Neuron (in vitro differentiated cells): ENCODE data around the gene EP400.

Experiments used
- H2AFZ ChIP-seq: one replicate; pipeline ENCODE4 v1.6.1; 2013; ENCODE audit warnings: low read depth, mild to moderate bottlenecking, inconsistent platforms, low read length, moderate library complexity
- H3K27me3 ChIP-seq: one replicate; pipeline ENCODE4 v1.6.1; 2013; ENCODE audit warnings: low read length; ENCODE audit not compliant: insufficient read depth
- H3K36me3 ChIP-seq: one replicate; pipeline ENCODE4 v1.6.1; 2013; ENCODE audit warnings: low read length; ENCODE audit not compliant: insufficient read depth
- H3K4me1 ChIP-seq: one replicate; pipeline ENCODE4 v1.6.1; 2013; ENCODE audit warnings: low read length; ENCODE audit not compliant: insufficient read depth
- H3K4me3 ChIP-seq: 2 replicates; pipeline ENCODE4 v1.5.1; 2013; ENCODE audit warnings: mild to moderate bottlenecking, low read length, moderate library complexity
- H3K9me3 ChIP-seq: one replicate; pipeline ENCODE4 v1.6.1; 2013; ENCODE audit warnings: low read length

EP400 gene

GRCh38 chr12:131927110-131928079 is 22.3 kb upstream of the EP400 start:
- peaks cover 19% of the 10 kb centered on the region for H3K36me3 ChIP-seq
- peaks cover 6% of the 10 kb centered on the region for H3K4me1 ChIP-seq
- H3K4me3 ChIP-seq, result no peak overlapping the region
- H2AFZ ChIP-seq, result no peak overlapping the region
- no peaks in the 10 kb centered on the region for H3K27me3 ChIP-seq
- no peaks in the 10 kb centered on the region for H3K9me3 ChIP-seq

- no peaks in the 10 kb centered on the region for H3K27me3 ChIP-seq
- peak overlapping the region; percentile 71 for H3K4me3 ChIP-seq
Observed at GRCh38 chr12:131928080-131928710, 21.5 kb upstream of the EP400 start.

GRCh38 chr12:131928711-131929580 is 20.8 kb upstream of the EP400 start, which contains the start of gene PUS1:
Gene PUS1 (plus strand): TSS chr12:131929276. CDS start chr12:131929723, 447 bp downstream.
- no peaks in the 10 kb centered on the region for H3K27me3 ChIP-seq
- peak within 1 kb of the TSS; percentile 80 for H2AFZ ChIP-seq
- peaks cover 29% of the 10 kb centered on the region for H3K36me3 ChIP-seq
- H3K9me3 ChIP-seq, result no peaks in the 10 kb centered on the region
- peak within 1 kb of the TSS; percentile 78 for H3K4me3 ChIP-seq
- H3K4me1 ChIP-seq, result peaks cover 6% of the 10 kb centered on the region

More at GRCh38 chr12:131928080-131928710, 21.5 kb upstream of the EP400 start:
- H3K4me1 ChIP-seq, result peaks cover 6% of the 10 kb centered on the region
- H3K9me3 ChIP-seq, result no peaks in the 10 kb centered on the region
- peaks cover 23% of the 10 kb centered on the region for H3K36me3 ChIP-seq
- peak overlapping the region; percentile 76 for H2AFZ ChIP-seq

GRCh38 chr12:131929581-131930456 is 19.9 kb upstream of the EP400 start:
- no peaks in the 10 kb centered on the region for H3K9me3 ChIP-seq
- peak overlapping the region; percentile 80 for H2AFZ ChIP-seq
- peaks cover 37% of the 10 kb centered on the region for H3K36me3 ChIP-seq
- H3K4me1 ChIP-seq, result peaks cover 6% of the 10 kb centered on the region
- H3K4me3 ChIP-seq, result peak overlapping the region; percentile 78
- no peaks in the 10 kb centered on the region for H3K27me3 ChIP-seq

GRCh38 chr12:131930510-131930909 is 19.2 kb upstream of the EP400 start:
- Histone ChIP-seq H3K4me3 (peak overlapping the region; percentile 78), H3K9me3 (no peaks in the 10 kb centered on the region), H3K36me3 (peaks cover 42% of the 10 kb centered on the region), H3K27me3 (no peaks in the 10 kb centered on the region), H3K4me1 (peaks cover 6% of the 10 kb centered on the region), H2AFZ (no peak overlapping the region)

GRCh38 chr12:131933387-131933786 is 16.4 kb upstream of the EP400 start:
- no peak overlapping the region for H2AFZ ChIP-seq
- H3K4me3 ChIP-seq, result no peak overlapping the region
- peaks cover 50% of the 10 kb centered on the region for H3K36me3 ChIP-seq
- peaks cover 6% of the 10 kb centered on the region for H3K4me1 ChIP-seq
- no peaks in the 10 kb centered on the region for H3K27me3 ChIP-seq
- H3K9me3 ChIP-seq, result no peaks in the 10 kb centered on the region

- no peak overlapping the region for H2AFZ ChIP-seq
- H3K27me3 ChIP-seq, result no peaks in the 10 kb centered on the region
- no peaks in the 10 kb centered on the region for H3K9me3 ChIP-seq
- H3K36me3 ChIP-seq, result peaks cover 56% of the 10 kb centered on the region
- no peak overlapping the region for H3K4me3 ChIP-seq
- H3K4me1 ChIP-seq, result peaks cover 6% of the 10 kb centered on the region
Observed at GRCh38 chr12:131934535-131934934, 15.2 kb upstream of the EP400 start.

GRCh38 chr12:131938082-131938481 is 11.7 kb upstream of the EP400 start:
- Histone ChIP-seq H3K27me3 (no peaks in the 10 kb centered on the region), H3K4me3 (no peak overlapping the region), H3K36me3 (peaks cover 56% of the 10 kb centered on the region), H3K9me3 (no peaks in the 10 kb centered on the region), H3K4me1 (no peaks in the 10 kb centered on the region), H2AFZ (no peak overlapping the region)

- no peak overlapping the region for H3K4me3 ChIP-seq
- no peaks in the 10 kb centered on the region for H3K27me3 ChIP-seq
- H2AFZ ChIP-seq, result no peak overlapping the region
- peaks cover 56% of the 10 kb centered on the region for H3K36me3 ChIP-seq
- peaks cover 2% of the 10 kb centered on the region for H3K9me3 ChIP-seq
- no peaks in the 10 kb centered on the region for H3K4me1 ChIP-seq
Observed at GRCh38 chr12:131939007-131939406, 10.7 kb upstream of the EP400 start.

- peaks cover 52% of the 10 kb centered on the region for H3K36me3 ChIP-seq
- no peaks in the 10 kb centered on the region for H3K4me1 ChIP-seq
- no peaks in the 10 kb centered on the region for H3K27me3 ChIP-seq
Observed at GRCh38 chr12:131940141-131940547, 9.6 kb upstream of the EP400 start.

GRCh38 chr12:131941116-131941986 is 8.4 kb upstream of the EP400 start:
- Histone ChIP-seq H3K36me3 (peaks cover 50% of the 10 kb centered on the region), H3K4me3 (no peak overlapping the region), H3K4me1 (no peaks in the 10 kb centered on the region), H2AFZ (no peak overlapping the region), H3K27me3 (no peaks in the 10 kb centered on the region), H3K9me3 (peaks cover 7% of the 10 kb centered on the region)

More at GRCh38 chr12:131940141-131940547, 9.6 kb upstream of the EP400 start:
- no peak overlapping the region for H2AFZ ChIP-seq
- no peak overlapping the region for H3K4me3 ChIP-seq
- H3K9me3 ChIP-seq, result peaks cover 7% of the 10 kb centered on the region
